ENCODE measurements around the gene MME.

Gene MME

DNA sequence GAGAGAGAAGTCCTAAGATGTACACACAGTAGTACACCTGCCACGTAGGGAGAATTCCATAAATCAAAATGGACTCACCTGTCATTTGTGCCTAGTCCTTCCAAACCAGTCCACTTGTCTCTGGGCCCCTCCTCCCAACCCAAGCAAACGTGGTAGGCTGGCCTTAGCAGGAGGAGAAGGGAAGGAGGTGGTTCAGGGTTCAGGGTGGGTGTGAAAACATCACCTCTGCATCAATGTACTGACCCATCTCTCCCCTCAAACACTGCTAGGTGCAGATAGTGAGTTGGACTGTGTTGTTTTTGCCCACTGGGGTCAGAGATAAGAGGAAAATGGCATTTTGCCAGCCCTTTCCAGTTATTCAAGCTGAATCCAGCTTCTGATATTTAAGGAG is 99.3 kb downstream of the MME start (continued):
- TF ChIP-seq CREB5 (CRISPR knock-in tag; IDR thresholded peaks at IDR 0.05; ENCODE audit: low read depth) (no peak), ZNF70 (CRISPR knock-in tag; IDR thresholded peaks at IDR 0.05) (no peak), BACH2 (CRISPR knock-in tag; IDR thresholded peaks at IDR 0.05; ENCODE audit: borderline replicate concordance) (no peak), RARB (CRISPR knock-in tag; IDR thresholded peaks at IDR 0.05) (no peak)

DNA sequence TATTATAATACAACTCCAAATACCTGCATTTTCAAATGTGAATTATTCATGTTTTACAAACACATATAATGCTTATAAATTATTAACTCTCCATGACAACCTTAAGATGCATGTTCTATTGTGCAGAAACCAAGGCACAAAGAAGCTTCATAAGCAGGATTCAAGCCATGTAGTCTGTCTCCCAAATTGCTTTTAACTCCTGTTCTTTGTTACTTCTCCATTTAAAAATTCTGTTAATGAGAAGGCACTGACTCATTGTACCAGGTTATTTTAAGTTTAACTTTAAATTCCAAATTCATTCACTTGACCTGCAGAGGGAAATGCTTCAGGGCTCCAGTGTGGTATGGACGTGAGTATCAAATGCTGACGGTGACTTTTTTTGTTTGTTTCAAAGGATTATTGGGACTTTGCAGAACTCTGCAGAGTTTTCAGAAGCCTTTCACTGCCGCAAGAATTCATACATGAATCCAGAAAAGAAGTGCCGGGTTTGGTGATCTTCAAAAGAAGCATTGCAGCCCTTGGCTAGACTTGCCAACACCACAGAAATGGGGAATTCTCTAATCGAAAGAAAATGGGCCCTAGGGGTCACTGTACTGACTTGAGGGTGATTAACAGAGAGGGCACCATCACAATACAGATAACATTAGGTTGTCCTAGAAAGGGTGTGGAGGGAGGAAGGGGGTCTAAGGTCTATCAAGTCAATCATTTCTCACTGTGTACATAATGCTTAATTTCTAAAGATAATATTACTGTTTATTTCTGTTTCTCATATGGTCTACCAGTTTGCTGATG is 100.0 kb downstream of the MME start:
- TF ChIP-seq BACH2 (CRISPR knock-in tag; IDR thresholded peaks at IDR 0.05; ENCODE audit: borderline replicate concordance) = no peak
- no peak for TF ChIP-seq TSHZ2 (CRISPR knock-in tag; IDR thresholded peaks at IDR 0.05)
- TF ChIP-seq ZFP3 (CRISPR knock-in tag; IDR thresholded peaks at IDR 0.05) = no peak
- no peak for TF ChIP-seq CSDC2 (CRISPR knock-in tag; IDR thresholded peaks at IDR 0.05)
- no peak for TF ChIP-seq ZNF70 (CRISPR knock-in tag; IDR thresholded peaks at IDR 0.05)
- TF ChIP-seq, protein P1, sequence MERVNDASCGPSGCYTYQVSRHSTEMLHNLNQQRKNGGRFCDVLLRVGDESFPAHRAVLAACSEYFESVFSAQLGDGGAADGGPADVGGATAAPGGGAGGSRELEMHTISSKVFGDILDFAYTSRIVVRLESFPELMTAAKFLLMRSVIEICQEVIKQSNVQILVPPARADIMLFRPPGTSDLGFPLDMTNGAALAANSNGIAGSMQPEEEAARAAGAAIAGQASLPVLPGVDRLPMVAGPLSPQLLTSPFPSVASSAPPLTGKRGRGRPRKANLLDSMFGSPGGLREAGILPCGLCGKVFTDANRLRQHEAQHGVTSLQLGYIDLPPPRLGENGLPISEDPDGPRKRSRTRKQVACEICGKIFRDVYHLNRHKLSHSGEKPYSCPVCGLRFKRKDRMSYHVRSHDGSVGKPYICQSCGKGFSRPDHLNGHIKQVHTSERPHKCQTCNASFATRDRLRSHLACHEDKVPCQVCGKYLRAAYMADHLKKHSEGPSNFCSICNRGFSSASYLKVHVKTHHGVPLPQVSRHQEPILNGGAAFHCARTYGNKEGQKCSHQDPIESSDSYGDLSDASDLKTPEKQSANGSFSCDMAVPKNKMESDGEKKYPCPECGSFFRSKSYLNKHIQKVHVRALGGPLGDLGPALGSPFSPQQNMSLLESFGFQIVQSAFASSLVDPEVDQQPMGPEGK (CRISPR knock-in tag; IDR thresholded peaks at IDR 0.05; ENCODE audit: borderline replicate concordance) = no peak
- no peak for TF ChIP-seq RARB (CRISPR knock-in tag; IDR thresholded peaks at IDR 0.05)
- no peak for TF ChIP-seq ZFP30 (CRISPR knock-in tag; IDR thresholded peaks at IDR 0.05)
- no peak for TF ChIP-seq PPARA (CRISPR knock-in tag; IDR thresholded peaks at IDR 0.05; ENCODE audit: borderline replicate concordance)
- TF ChIP-seq CSRNP3 (CRISPR knock-in tag; IDR thresholded peaks at IDR 0.05) = no peak
- TF ChIP-seq GLIS3 (CRISPR knock-in tag; IDR thresholded peaks at IDR 0.05) = no peak
- TF ChIP-seq ARNTL (CRISPR knock-in tag; IDR thresholded peaks at IDR 0.05; ENCODE audit: borderline replicate concordance, low read depth) = no peak
- no peak for TF ChIP-seq ESRRG (CRISPR knock-in tag; IDR thresholded peaks at IDR 0.05)
- ATAC-seq = no peak

DNA sequence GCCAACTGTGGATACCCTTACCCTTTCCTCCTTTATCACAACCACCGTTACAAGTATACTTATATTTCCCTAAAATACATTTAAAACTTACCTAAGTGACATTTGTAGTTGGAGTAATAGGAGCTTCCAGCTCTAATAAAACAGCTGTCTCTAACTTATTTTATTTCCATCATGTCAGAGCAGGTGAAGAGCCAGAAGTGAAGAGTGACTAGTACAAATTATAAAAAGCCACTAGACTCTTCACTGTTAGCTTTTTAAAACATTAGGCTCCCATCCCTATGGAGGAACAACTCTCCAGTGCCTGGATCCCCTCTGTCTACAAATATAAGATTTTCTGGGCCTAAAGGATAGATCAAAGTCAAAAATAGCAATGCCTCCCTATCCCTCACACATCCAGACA is 102.3 kb downstream of the MME start:
- TF ChIP-seq ARNTL (CRISPR knock-in tag; IDR thresholded peaks at IDR 0.05; ENCODE audit: borderline replicate concordance, low read depth) = no peak
- TF ChIP-seq SNAI2 (CRISPR knock-in tag; IDR thresholded peaks at IDR 0.05) = no peak
- TF ChIP-seq, protein P2, sequence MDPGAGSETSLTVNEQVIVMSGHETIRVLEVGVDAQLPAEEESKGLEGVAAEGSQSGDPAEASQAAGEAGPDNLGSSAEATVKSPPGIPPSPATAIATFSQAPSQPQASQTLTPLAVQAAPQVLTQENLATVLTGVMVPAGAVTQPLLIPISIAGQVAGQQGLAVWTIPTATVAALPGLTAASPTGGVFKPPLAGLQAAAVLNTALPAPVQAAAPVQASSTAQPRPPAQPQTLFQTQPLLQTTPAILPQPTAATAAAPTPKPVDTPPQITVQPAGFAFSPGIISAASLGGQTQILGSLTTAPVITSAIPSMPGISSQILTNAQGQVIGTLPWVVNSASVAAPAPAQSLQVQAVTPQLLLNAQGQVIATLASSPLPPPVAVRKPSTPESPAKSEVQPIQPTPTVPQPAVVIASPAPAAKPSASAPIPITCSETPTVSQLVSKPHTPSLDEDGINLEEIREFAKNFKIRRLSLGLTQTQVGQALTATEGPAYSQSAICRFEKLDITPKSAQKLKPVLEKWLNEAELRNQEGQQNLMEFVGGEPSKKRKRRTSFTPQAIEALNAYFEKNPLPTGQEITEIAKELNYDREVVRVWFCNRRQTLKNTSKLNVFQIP (CRISPR knock-in tag; IDR thresholded peaks at IDR 0.05; ENCODE audit: borderline replicate concordance, low read depth) = no peak
- no peak for TF ChIP-seq ISL1 (CRISPR knock-in tag; IDR thresholded peaks at IDR 0.05)
- no peak for TF ChIP-seq RARB (CRISPR knock-in tag; IDR thresholded peaks at IDR 0.05)
- no peak for TF ChIP-seq OSR1 (CRISPR knock-in tag; IDR thresholded peaks at IDR 0.05)
- TF ChIP-seq BACH2 (CRISPR knock-in tag; IDR thresholded peaks at IDR 0.05; ENCODE audit: borderline replicate concordance) = no peak
- TF ChIP-seq TCF4 (CRISPR knock-in tag; IDR thresholded peaks at IDR 0.05; ENCODE audit: borderline replicate concordance) = no peak
- no peak for TF ChIP-seq CSRNP3 (CRISPR knock-in tag; IDR thresholded peaks at IDR 0.05)
- no peak for TF ChIP-seq ZNF8 (CRISPR knock-in tag; IDR thresholded peaks at IDR 0.05)
- no peak for TF ChIP-seq ESRRG (CRISPR knock-in tag; IDR thresholded peaks at IDR 0.05)
- TF ChIP-seq ZFP3 (CRISPR knock-in tag; IDR thresholded peaks at IDR 0.05) = no peak
- no peak for TF ChIP-seq GLIS3 (CRISPR knock-in tag; IDR thresholded peaks at IDR 0.05)
- ATAC-seq = no peak

All from SK-N-SH treated with all-trans-retinoic acid at 6 μM for 48 hours (cell line).